Stimulated activated CD4-positive, alpha-beta T cell treated with anti-CD3 and anti-CD28 coated beads, Interleukin-1b, Interleukin-23, amount 100 ng/mL, for 48 hours (primary cell): ENCODE data around the gene PSG1.
"Not testable (repeated sequence)": the region's sequence is repeated elsewhere in the genome, so short reads cannot be mapped to it uniquely, and the experiment has no call there.

ENCODE experiments used
- DNase-seq: peaks from one replicate; pipeline ENCODE4 v3.0.0-alpha.2; 2020

Gene PSG1

GRCh38 chr19:42880621-42881020, 1.1 kb upstream of the PSG1 start:
- DNase-seq, result not testable (repeated sequence)

- DNase-seq, result not testable (repeated sequence)
These were observed 2.9 kb downstream of the PSG1 start for GRCh38 chr19:42876596-42876995.

GRCh38 chr19:42875881-42876280, 3.6 kb downstream of the PSG1 start:
- DNase-seq, result not testable (repeated sequence)

- not testable (repeated sequence) for DNase-seq
These were observed 4.4 kb downstream of the PSG1 start for GRCh38 chr19:42874901-42875813.

- not testable (repeated sequence) for DNase-seq
These were observed 5.4 kb downstream of the PSG1 start for GRCh38 chr19:42874136-42874535.

- DNase-seq, result no peak
These were observed 6.9 kb downstream of the PSG1 start for GRCh38 chr19:42872608-42873007.

- DNase-seq, result no peak
These were observed 22.0 kb downstream of the PSG1 start for GRCh38 chr19:42857544-42857867.

- DNase-seq, result not testable (repeated sequence)
These were observed 22.5 kb downstream of the PSG1 start for GRCh38 chr19:42856866-42857543.

GRCh38 chr19:42854745-42855144, 24.8 kb downstream of the PSG1 start:
- not testable (repeated sequence) for DNase-seq

GRCh38 chr19:42853231-42853630, 26.3 kb downstream of the PSG1 start:
- not testable (repeated sequence) for DNase-seq

GRCh38 chr19:42852821-42853220, 26.7 kb downstream of the PSG1 start:
- not testable (repeated sequence) for DNase-seq

GRCh38 chr19:42851718-42852280, 27.7 kb downstream of the PSG1 start:
- not testable (repeated sequence) for DNase-seq

- DNase-seq, result no peak
These were observed 28.4 kb downstream of the PSG1 start for GRCh38 chr19:42850981-42851717.

- no peak for DNase-seq
These were observed 32.9 kb downstream of the PSG1 start for GRCh38 chr19:42846597-42846996.

- not testable (repeated sequence) for DNase-seq
These were observed 35.9 kb downstream of the PSG1 start for GRCh38 chr19:42843631-42844030.

- DNase-seq, result not testable (repeated sequence)
These were observed 46.6 kb downstream of the PSG1 start for GRCh38 chr19:42832746-42833442.

- DNase-seq, result not testable (repeated sequence)
These were observed 47.4 kb downstream of the PSG1 start for GRCh38 chr19:42832023-42832680.

GRCh38 chr19:42831221-42832019, 48.1 kb downstream of the PSG1 start:
- DNase-seq, result no peak

GRCh38 chr19:42821306-42821977, 58.1 kb downstream of the PSG1 start:
- DNase-seq, result not testable (repeated sequence)

- DNase-seq, result not testable (repeated sequence)
These were observed 59.4 kb downstream of the PSG1 start for GRCh38 chr19:42819960-42820650.
